NCI-H1417 treated with DMSO at 0.1 percent for 48 hours (cell line): ENCODE results near the gene AKAP5.

ENCODE experiments used
- DNase-seq: peaks from one replicate; lab custom pipeline; 2025; lab: John Stamatoyannopoulos, UW

The AKAP5 gene

GRCh38 chr14:64461221-64461620, 4.1 kb upstream of the AKAP5 start:
- no peak for DNase-seq

- no peak for DNase-seq
Observed at GRCh38 chr14:64463195-64463594, 2.1 kb upstream of the AKAP5 start.

- no peak for DNase-seq
Observed at GRCh38 chr14:64463873-64464272, 1.4 kb upstream of the AKAP5 start.

- peak; percentile 5 for DNase-seq
Observed at GRCh38 chr14:64464651-64465050, 648 bp upstream of the AKAP5 start.

- DNase-seq: no peak
Observed at GRCh38 chr14:64465831-64466554, 694 bp downstream of the AKAP5 start.

- no peak for DNase-seq
Observed at GRCh38 chr14:64467101-64467500, 1.8 kb downstream of the AKAP5 start.

GRCh38 chr14:64467566-64467965, 2.3 kb downstream of the AKAP5 start:
- no peak for DNase-seq

GRCh38 chr14:64468451-64468850, 3.2 kb downstream of the AKAP5 start:
- no peak for DNase-seq

- DNase-seq: no peak
Observed at GRCh38 chr14:64474041-64474440, 8.7 kb downstream of the AKAP5 start.

GRCh38 chr14:64474698-64475097, 9.4 kb downstream of the AKAP5 start:
- no peak for DNase-seq

GRCh38 chr14:64475585-64476273, 10.4 kb downstream of the AKAP5 start:
- DNase-seq: no peak

- DNase-seq: no peak
Observed at GRCh38 chr14:64476438-64476837, 11.1 kb downstream of the AKAP5 start.

GRCh38 chr14:64478634-64479250, 13.4 kb downstream of the AKAP5 start:
- DNase-seq: no peak

GRCh38 chr14:64488590-64489099, 23.3 kb downstream of the AKAP5 start:
- no peak for DNase-seq

- DNase-seq: no peak
Observed at GRCh38 chr14:64491637-64492036, 26.3 kb downstream of the AKAP5 start.

- no peak for DNase-seq
Observed at GRCh38 chr14:64493455-64493854, 28.2 kb downstream of the AKAP5 start.

GRCh38 chr14:64495252-64495651, 30.0 kb downstream of the AKAP5 start:
- DNase-seq: no peak

- DNase-seq: no peak
Observed at GRCh38 chr14:64496764-64497163, 31.5 kb downstream of the AKAP5 start.

GRCh38 chr14:64500088-64500487, 34.8 kb downstream of the AKAP5 start:
- no peak for DNase-seq

GRCh38 chr14:64501411-64502171, 36.3 kb downstream of the AKAP5 start:
- DNase-seq: no peak

GRCh38 chr14:64502456-64502855, 37.2 kb downstream of the AKAP5 start:
- no peak for DNase-seq

- DNase-seq: no peak
Observed at GRCh38 chr14:64502887-64503433, 37.7 kb downstream of the AKAP5 start.
